NT2/D1 (cell line): ENCODE data around the gene BCL11B.

ENCODE experiments used
- SUZ12 ChIP-seq: IDR thresholded peaks from 2 replicates; pipeline ENCODE4 v1.6.1; 2011; ENCODE audit not compliant: insufficient read length, insufficient read depth; ENCODE audit errors: extremely low read depth
- YY1 ChIP-seq: IDR thresholded peaks from 2 replicates; pipeline ENCODE4 v1.6.1; 2011; ENCODE audit not compliant: insufficient read length, insufficient read depth
- ZNF274 ChIP-seq: IDR thresholded peaks from 2 replicates; pipeline ENCODE4 v1.6.1; 2011; ENCODE audit warnings: mild to moderate bottlenecking, low read depth, low read length

- no peak for TF ChIP-seq SUZ12
- no peak for TF ChIP-seq ZNF274
- TF ChIP-seq YY1 = no peak
Observed at GRCh38 chr14:99134516-99135046, 137.4 kb downstream of the BCL11B start.
